Hepatocyte (in vitro differentiated cells): ENCODE results near the gene CRB1. TPM values are rescaled to one million over a fixed set of nuclear protein-coding genes. Genes with fewer than 3 reads are reported as not detected.

Experiments
- DNase-seq: peaks from one replicate; pipeline ENCODE4 v3.0.0-alpha.2; 2016; ENCODE audit warnings: low spot score
- H2AFZ ChIP-seq: fragments of 200-600 bp; sonication (generic); 2 replicates; pipeline ENCODE4 v1.6.0; 2016; ENCODE audit warnings: antibody characterized with exemption, mild to moderate bottlenecking
- H3K27ac ChIP-seq: fragments of 200-600 bp; sonication (generic); 2 replicates; pipeline ENCODE4 v1.5.1; 2016; ENCODE audit warnings: mild to moderate bottlenecking
- H3K27me3 ChIP-seq: fragments of 200-600 bp; sonication (generic); 2 replicates; pipeline ENCODE4 v1.6.1; 2016
- H3K36me3 ChIP-seq: fragments of 200-600 bp; sonication (generic); replicated peaks from 2 replicates; pipeline ENCODE4 v1.5.1; 2016; ENCODE audit warnings: low read depth; ENCODE audit not compliant: insufficient read depth
- H3K4me1 ChIP-seq: fragments of 200-600 bp; sonication (generic); 2 replicates; pipeline ENCODE4 v1.5.1; 2016; ENCODE audit warnings: mild to moderate bottlenecking, moderate library complexity; ENCODE audit not compliant: insufficient read depth
- H3K4me2 ChIP-seq: fragments of 200-600 bp; sonication (generic); 2 replicates; pipeline ENCODE4 v1.6.0; 2016
- H3K4me3 ChIP-seq: fragments of 200-600 bp; sonication (generic); 2 replicates; pipeline ENCODE4 v1.5.1; 2016; ENCODE audit warnings: mild to moderate bottlenecking
- H3K79me2 ChIP-seq: fragments of 200-600 bp; sonication (generic); 2 replicates; pipeline ENCODE4 v1.6.0; 2017; ENCODE audit warnings: mild to moderate bottlenecking
- H3K9me2 ChIP-seq: fragments of 200-600 bp; sonication (generic); replicated peaks from 2 replicates; pipeline ENCODE4 v1.6.0; 2017; ENCODE audit warnings: mild to moderate bottlenecking; ENCODE audit not compliant: insufficient read depth
- H3K9me3 ChIP-seq: fragments of 200-600 bp; sonication (generic); 2 replicates; pipeline ENCODE4 v1.5.1; 2016; ENCODE audit warnings: low read depth, mild to moderate bottlenecking
- H4K20me1 ChIP-seq: fragments of 200-600 bp; sonication (generic); 2 replicates; pipeline ENCODE4 v1.6.0; 2016; ENCODE audit warnings: mild to moderate bottlenecking; ENCODE audit not compliant: insufficient read depth, poor library complexity, severe bottlenecking
- CTCF ChIP-seq: fragments of 200-600 bp; sonication (generic); IDR thresholded peaks from 2 replicates; pipeline ENCODE4 v1.5.1; 2016; ENCODE audit warnings: antibody characterized with exemption, mild to moderate bottlenecking; ENCODE audit not compliant: poor library complexity
- EZH2 ChIP-seq: fragments of 200-600 bp; sonication (generic); IDR thresholded peaks from 2 replicates; pipeline ENCODE4 v1.6.1; 2016; ENCODE audit warnings: antibody characterized with exemption, mild to moderate bottlenecking, borderline replicate concordance
- EZH2phosphoT487 ChIP-seq: fragments of 200-600 bp; sonication (generic); IDR thresholded peaks from one replicate; pipeline ENCODE4 v1.6.1; 2018; ENCODE audit warnings: antibody characterized with exemption, mild to moderate bottlenecking, low read depth, moderate library complexity; ENCODE audit not compliant: unreplicated experiment, severe bottlenecking
- WGBS: methylation state at CpG from one replicate; pipeline ENCODE4 v1.1.6; 2016; ENCODE audit warnings: low lambda C conversion rate; ENCODE audit errors: missing lambda C conversion rate; 5-methylcytosine and 5-hydroxymethylcytosine counted together
- polyA plus RNA-seq: library from polyadenylated mRNA; unstranded; fragments of >200 nt; fragmentation: Nextera tagmentation; extraction: Ambion mirVana; gene quantifications from 2 replicates; pipeline ENCODE4 v1.2.1, GENCODE V29; 2016
- total RNA-seq: library from RNA; depleted of rRNA; stranded (reverse); fragments of >200 nt; gene quantifications from 2 replicates; pipeline ENCODE4 v1.2.3, GENCODE V29; 2014

Gene CRB1
- total and polyA plus RNA-seq, 2 experiments from 2014 or later = 0.30 TPM; not detected in 1

DNA sequence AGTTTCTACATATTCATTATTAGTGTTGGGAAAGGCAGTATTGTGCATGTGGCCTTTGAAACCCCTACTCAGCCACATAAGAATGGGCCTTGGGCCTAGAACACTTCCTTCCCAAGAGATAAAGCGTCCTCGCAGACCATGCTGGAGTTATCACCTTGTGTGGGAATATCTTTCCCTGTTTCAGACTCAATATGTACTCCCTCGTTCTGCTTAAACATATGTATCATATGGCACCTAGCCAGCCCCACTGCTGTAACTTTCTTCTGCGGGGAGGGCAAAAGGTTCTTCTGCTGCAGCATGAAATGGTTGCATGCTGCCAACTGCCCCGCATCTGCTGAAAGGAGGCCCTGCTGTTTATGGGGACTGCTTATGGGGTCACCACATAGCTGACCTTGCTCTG lies 92.0 kb downstream of the CRB1 start:
- no peaks in the 10 kb centered on the region for H3K9me3 ChIP-seq
- H4K20me1 ChIP-seq = no peaks in the 10 kb centered on the region
- H3K9me2 ChIP-seq = no peaks in the 10 kb centered on the region
- H3K4me3 ChIP-seq = no peak overlapping the region
- H3K79me2 ChIP-seq = no peaks in the 10 kb centered on the region
- no peaks in the 10 kb centered on the region for H3K4me1 ChIP-seq
- H3K27me3 ChIP-seq = no peaks in the 10 kb centered on the region
- no peak overlapping the region for H2AFZ ChIP-seq
- H3K36me3 ChIP-seq = no peaks in the 10 kb centered on the region
- 82% methylated on average over 5 of the region's 5 CpGs for WGBS
- H3K4me2 ChIP-seq = no peak overlapping the region
- H3K27ac ChIP-seq = no peak overlapping the region
- no peak for DNase-seq
- no peak for TF ChIP-seq EZH2
- TF ChIP-seq CTCF = no peak
- TF ChIP-seq EZH2phosphoT487 = no peak

DNA sequence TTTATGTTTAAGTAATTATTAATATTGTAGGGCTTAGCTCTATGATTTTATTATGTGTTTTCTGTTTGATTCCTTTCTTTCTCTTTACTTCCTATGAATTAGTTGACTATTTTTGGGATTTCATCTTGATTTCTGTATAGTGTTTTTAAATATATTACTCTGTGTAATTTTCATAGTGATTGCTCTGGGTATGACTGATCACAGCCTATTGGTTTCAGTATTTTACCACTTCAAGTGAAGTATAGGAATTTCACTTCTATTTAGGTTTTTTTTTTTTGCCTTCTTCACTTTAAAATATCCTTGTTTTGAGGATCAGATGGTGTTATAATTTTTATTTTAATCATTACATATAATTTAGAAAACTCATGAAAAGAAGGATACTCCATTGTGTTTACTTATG lies 94.8 kb downstream of the CRB1 start:
- Histone ChIP-seq H4K20me1 (no peaks in the 10 kb centered on the region), H3K79me2 (no peaks in the 10 kb centered on the region), H3K9me3 (no peaks in the 10 kb centered on the region), H3K36me3 (no peaks in the 10 kb centered on the region), H2AFZ (no peak overlapping the region), H3K4me2 (no peak overlapping the region), H3K27ac (no peak overlapping the region), H3K4me3 (no peak overlapping the region), H3K27me3 (no peaks in the 10 kb centered on the region), H3K9me2 (no peaks in the 10 kb centered on the region), H3K4me1 (no peaks in the 10 kb centered on the region)
- no peak for DNase-seq
- TF ChIP-seq EZH2 (no peak), EZH2phosphoT487 (no peak), CTCF (no peak)

DNA sequence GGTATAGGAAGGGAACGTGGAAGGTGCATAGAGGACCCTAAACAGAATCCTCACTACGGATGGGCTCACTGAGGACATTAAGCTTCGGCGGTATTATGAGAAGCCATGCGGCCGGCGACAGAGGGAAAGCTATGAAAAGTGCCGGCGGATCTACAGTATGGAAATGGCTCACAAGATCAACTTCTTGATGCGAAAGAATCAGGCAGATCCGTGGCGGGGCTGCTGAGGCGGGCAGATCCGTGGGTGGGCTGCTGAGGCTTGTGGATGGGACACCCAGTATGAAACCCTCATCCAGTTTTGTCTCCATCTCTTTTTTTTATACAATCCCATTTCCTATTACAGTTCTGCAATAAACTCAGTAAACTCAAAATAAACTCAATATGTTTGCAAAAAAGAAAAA lies 95.8 kb downstream of the CRB1 start:
- Histone ChIP-seq H3K27me3 (no peaks in the 10 kb centered on the region), H3K4me3 (no peak overlapping the region), H3K79me2 (no peaks in the 10 kb centered on the region), H4K20me1 (no peaks in the 10 kb centered on the region), H3K4me2 (no peak overlapping the region), H3K27ac (no peak overlapping the region), H3K36me3 (no peaks in the 10 kb centered on the region), H3K9me3 (no peaks in the 10 kb centered on the region), H3K9me2 (no peaks in the 10 kb centered on the region), H2AFZ (no peak overlapping the region), H3K4me1 (no peaks in the 10 kb centered on the region)
- no peak for TF ChIP-seq CTCF
- no peak for TF ChIP-seq EZH2
- TF ChIP-seq EZH2phosphoT487 = no peak
- 93% methylated on average over 14 of the region's 14 CpGs for WGBS
- no peak for DNase-seq

GRCh38 chr1:197366996-197367395 lies 98.9 kb downstream of the CRB1 start:
- H3K4me1 ChIP-seq = no peaks in the 10 kb centered on the region
- 92% methylated on average over 2 of the region's 2 CpGs for WGBS
- no peak for DNase-seq
- no peak overlapping the region for H2AFZ ChIP-seq
- H3K9me2 ChIP-seq = no peaks in the 10 kb centered on the region
- H3K27me3 ChIP-seq = no peaks in the 10 kb centered on the region
- no peaks in the 10 kb centered on the region for H3K9me3 ChIP-seq
- no peak overlapping the region for H3K4me2 ChIP-seq
- no peaks in the 10 kb centered on the region for H4K20me1 ChIP-seq
- H3K79me2 ChIP-seq = no peaks in the 10 kb centered on the region
- H3K36me3 ChIP-seq = no peaks in the 10 kb centered on the region
- H3K27ac ChIP-seq = no peak overlapping the region
- no peak for TF ChIP-seq CTCF
- TF ChIP-seq EZH2 = no peak
- no peak for TF ChIP-seq EZH2phosphoT487
- H3K4me3 ChIP-seq = no peak overlapping the region
